NCI-H128 (cell line): ENCODE results near the gene GSDMA.
A peak's percentile ranks its signal among the peaks of the same experiment; 100 is the strongest.

ENCODE experiments used
- DNase-seq: peaks from one replicate; lab custom pipeline; 2025; ENCODE audit not compliant: unreplicated experiment; lab: John Stamatoyannopoulos, UW

GSDMA gene

GRCh38 chr17:39960524-39961041 is 2.2 kb upstream of the GSDMA start:
- no peak for DNase-seq

- no peak for DNase-seq
These were observed 1.0 kb downstream of the GSDMA start for GRCh38 chr17:39963829-39964228.

GRCh38 chr17:39965017-39965699 is 2.4 kb downstream of the GSDMA start:
- DNase-seq, result no peak

GRCh38 chr17:39966771-39967170 is 4.0 kb downstream of the GSDMA start:
- DNase-seq, result no peak

- no peak for DNase-seq
These were observed 6.0 kb downstream of the GSDMA start for GRCh38 chr17:39968761-39969160.

GRCh38 chr17:39969375-39969774 is 6.6 kb downstream of the GSDMA start:
- DNase-seq, result no peak

- no peak for DNase-seq
These were observed 7.4 kb downstream of the GSDMA start for GRCh38 chr17:39970157-39970692.

GRCh38 chr17:39971076-39971603 is 8.3 kb downstream of the GSDMA start:
- no peak for DNase-seq

- DNase-seq, result no peak
These were observed 9.5 kb downstream of the GSDMA start for GRCh38 chr17:39972271-39972670.

GRCh38 chr17:39973496-39973895 is 10.7 kb downstream of the GSDMA start:
- no peak for DNase-seq

- no peak for DNase-seq
These were observed 11.6 kb downstream of the GSDMA start for GRCh38 chr17:39974433-39974832.

- no peak for DNase-seq
These were observed 13.0 kb downstream of the GSDMA start for GRCh38 chr17:39975801-39976200.

GRCh38 chr17:39979016-39979670 is 16.3 kb downstream of the GSDMA start:
- no peak for DNase-seq

- DNase-seq, result no peak
These were observed 17.1 kb downstream of the GSDMA start for GRCh38 chr17:39979893-39980350.

- peak; percentile 93 for DNase-seq
These were observed 17.8 kb downstream of the GSDMA start, which contains the start of gene PSMD3 for GRCh38 chr17:39980351-39981206. TSS of gene PSMD3 (plus strand) at chr17:39980807. CDS start at chr17:39980971, 164 bp downstream.

- DNase-seq, result no peak
These were observed 18.5 kb downstream of the GSDMA start for GRCh38 chr17:39981207-39981741.

GRCh38 chr17:39981766-39982375 is 19.1 kb downstream of the GSDMA start:
- no peak for DNase-seq

- no peak for DNase-seq
These were observed 25.5 kb downstream of the GSDMA start for GRCh38 chr17:39988206-39988810.

GRCh38 chr17:39994448-39994847 is 31.6 kb downstream of the GSDMA start:
- no peak for DNase-seq

- DNase-seq, result no peak
These were observed 32.6 kb downstream of the GSDMA start for GRCh38 chr17:39995438-39995837.
